ENCODE measurements around the gene GPR162.

DNA sequence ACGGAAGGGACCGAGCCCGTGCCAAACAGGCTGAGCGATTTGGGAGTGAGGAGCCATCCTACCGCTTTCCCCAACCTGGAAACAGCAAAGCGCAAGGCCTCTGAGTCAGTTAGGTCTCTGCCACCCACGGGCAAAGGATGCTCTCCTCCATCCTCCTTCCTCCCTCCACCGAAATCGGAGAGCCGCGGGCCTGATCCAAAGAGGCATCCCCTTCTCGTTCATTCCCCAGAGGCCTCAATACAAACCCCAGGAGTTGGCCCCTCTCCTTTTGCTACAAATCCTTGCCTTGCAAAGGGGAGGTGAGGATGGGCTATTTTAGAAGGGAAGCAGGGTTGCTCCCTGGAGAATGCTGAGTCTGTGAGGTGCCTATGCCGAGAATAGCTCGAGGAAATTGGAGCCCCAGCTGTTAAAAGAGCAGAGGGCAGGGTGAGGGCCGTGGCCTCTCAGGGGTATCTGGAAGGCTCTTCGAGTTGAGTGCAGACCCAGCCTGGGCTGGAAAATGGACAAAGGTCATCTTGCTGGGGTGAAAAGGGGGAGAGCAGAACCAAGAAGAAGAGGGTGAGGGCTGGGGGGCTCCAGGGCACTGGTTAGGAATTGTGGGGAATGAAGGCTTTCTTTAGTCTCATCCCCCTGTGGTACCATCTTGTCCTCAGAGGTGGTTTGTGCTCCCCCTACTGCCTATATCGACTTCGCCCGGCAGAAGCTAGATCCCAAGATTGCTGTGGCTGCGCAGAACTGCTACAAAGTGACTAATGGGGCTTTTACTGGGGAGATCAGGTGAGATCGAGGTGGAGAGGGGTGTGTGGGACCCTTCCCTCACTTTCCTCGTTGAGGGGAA lies 46.8 kb downstream of the GPR162 start:
- TF ChIP-seq, protein P1, sequence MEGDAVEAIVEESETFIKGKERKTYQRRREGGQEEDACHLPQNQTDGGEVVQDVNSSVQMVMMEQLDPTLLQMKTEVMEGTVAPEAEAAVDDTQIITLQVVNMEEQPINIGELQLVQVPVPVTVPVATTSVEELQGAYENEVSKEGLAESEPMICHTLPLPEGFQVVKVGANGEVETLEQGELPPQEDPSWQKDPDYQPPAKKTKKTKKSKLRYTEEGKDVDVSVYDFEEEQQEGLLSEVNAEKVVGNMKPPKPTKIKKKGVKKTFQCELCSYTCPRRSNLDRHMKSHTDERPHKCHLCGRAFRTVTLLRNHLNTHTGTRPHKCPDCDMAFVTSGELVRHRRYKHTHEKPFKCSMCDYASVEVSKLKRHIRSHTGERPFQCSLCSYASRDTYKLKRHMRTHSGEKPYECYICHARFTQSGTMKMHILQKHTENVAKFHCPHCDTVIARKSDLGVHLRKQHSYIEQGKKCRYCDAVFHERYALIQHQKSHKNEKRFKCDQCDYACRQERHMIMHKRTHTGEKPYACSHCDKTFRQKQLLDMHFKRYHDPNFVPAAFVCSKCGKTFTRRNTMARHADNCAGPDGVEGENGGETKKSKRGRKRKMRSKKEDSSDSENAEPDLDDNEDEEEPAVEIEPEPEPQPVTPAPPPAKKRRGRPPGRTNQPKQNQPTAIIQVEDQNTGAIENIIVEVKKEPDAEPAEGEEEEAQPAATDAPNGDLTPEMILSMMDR (optimal IDR thresholded peaks at IDR 0.05 in 1 of 3, IDR thresholded peaks at IDR 0.05 in 1 of 3, conservative IDR thresholded peaks at IDR 0.05 in 1 of 3; ENCODE audit: extremely low read depth in 1 of 3, insufficient read depth in 2 of 3, low read length in 3 of 3), result peak in 2 of 3 experiments; percentile 24 to 31
- no peak for TF ChIP-seq EZH2 (IDR thresholded peaks at IDR 0.05; ENCODE audit: low read length)
